RWPE1 (cell line): ENCODE data around the gene SBK2.

Experiments used
- CTCF ChIA-PET: fragments of 350-600 bp; sonication (Branson Sonifier 250); formaldehyde crosslinking; extraction: SDS; loops from one replicate; lab custom pipeline; 2021; lab: Yijun Ruan, JAX
- POLR2A ChIA-PET: fragments of 400-600 bp; formaldehyde crosslinking; extraction: SDS; loops from one replicate; lab custom pipeline; 2020; ENCODE audit warnings: antibody characterized with exemption; ENCODE audit not compliant: low non-redundant PET; lab: Yijun Ruan, JAX
- DNase-seq: peaks from one replicate; pipeline ENCODE4 v3.0.0; 2012; ENCODE audit warnings: low spot score
- H3K27ac ChIP-seq: fragments of 450-650 bp; 2 replicates; pipeline ENCODE4 v1.5.1; 2017
- TF ChIP-seq, protein P1 (sequence below): fragments of 450-650 bp; conservative IDR thresholded peaks from 2 replicates; pipeline ENCODE4 v1.5.1; 2017; ENCODE audit warnings: low read depth, mild to moderate bottlenecking

SBK2 gene

GRCh38 chr19:55491546-55492360, 45.2 kb downstream of the SBK2 start:
- POLR2A ChIA-PET = interaction anchor here (0.6 kb wide), 1 partner anchor 133 kb away, joined by 3 read pairs; the partner anchor contains the start of gene ZNF784
- CTCF ChIA-PET = interaction anchor here (0.6 to 1.7 kb wide), 3 partner anchors 12 to 211 kb away, joined by 3 to 11 read pairs (median 3); no protein-coding TSS in a partner anchor
- TF ChIP-seq, protein P1, sequence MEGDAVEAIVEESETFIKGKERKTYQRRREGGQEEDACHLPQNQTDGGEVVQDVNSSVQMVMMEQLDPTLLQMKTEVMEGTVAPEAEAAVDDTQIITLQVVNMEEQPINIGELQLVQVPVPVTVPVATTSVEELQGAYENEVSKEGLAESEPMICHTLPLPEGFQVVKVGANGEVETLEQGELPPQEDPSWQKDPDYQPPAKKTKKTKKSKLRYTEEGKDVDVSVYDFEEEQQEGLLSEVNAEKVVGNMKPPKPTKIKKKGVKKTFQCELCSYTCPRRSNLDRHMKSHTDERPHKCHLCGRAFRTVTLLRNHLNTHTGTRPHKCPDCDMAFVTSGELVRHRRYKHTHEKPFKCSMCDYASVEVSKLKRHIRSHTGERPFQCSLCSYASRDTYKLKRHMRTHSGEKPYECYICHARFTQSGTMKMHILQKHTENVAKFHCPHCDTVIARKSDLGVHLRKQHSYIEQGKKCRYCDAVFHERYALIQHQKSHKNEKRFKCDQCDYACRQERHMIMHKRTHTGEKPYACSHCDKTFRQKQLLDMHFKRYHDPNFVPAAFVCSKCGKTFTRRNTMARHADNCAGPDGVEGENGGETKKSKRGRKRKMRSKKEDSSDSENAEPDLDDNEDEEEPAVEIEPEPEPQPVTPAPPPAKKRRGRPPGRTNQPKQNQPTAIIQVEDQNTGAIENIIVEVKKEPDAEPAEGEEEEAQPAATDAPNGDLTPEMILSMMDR = no peak
- no peak for DNase-seq
- H3K27ac ChIP-seq = peak overlapping the region; percentile 99

DNA sequence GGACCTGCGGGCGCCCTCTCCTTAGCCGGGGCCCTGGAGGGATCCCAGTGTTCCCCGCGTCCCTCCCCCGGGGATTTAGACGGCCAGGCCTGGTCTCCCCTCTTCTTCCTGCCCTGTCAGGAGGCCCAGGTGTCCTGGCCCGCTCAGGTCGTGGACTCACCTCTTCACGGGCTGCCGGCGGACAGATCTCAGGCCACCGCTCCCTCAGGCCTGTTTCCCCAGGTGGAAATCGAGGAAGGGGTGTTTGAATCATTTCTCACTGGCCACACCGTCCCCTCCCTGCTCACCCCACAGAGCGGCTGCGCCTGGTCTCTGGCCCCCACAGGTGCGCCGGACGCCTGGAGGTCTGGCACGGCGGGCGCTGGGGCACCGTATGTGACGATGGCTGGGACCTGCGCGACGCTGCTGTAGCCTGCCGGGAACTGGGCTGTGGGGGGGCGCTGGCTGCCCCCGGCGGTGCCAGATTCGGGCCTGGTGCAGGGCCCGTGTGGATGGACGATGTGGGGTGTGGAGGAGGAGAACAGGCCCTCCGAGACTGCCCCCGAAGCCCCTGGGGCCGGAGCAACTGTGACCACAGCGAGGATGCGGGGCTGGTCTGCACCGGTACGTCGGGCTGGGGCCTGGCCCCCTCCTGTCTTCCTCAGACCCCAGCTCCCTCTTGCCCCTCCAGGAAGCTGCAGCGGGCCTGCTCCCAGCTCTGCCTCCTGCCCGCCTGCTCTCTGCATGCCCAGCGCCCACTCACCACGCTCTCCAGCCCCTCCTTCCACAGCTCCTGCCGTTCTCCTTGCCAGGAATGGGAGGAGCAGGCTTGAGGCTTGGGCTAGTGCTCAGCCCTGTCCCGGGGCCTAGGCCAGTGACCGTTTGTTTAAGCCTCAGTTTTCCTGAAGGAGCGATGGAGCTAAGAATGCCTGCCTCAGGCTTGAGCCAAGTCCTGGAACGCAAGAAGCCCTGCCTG, 46.2 kb downstream of the SBK2 start:
- peak overlapping the region; percentile 99 for H3K27ac ChIP-seq
- TF ChIP-seq, protein P1 = no peak
- no peak for DNase-seq
- ChIA-PET POLR2A (interaction anchor here (0.6 kb wide), 1 partner anchor 134 kb away, joined by 3 read pairs; the partner anchor contains the start of gene ZNF784), CTCF (interaction anchor here (0.6 to 1.7 kb wide), 2 partner anchors 13 to 212 kb away, joined by 3 to 11 read pairs; no protein-coding TSS in a partner anchor)

DNA sequence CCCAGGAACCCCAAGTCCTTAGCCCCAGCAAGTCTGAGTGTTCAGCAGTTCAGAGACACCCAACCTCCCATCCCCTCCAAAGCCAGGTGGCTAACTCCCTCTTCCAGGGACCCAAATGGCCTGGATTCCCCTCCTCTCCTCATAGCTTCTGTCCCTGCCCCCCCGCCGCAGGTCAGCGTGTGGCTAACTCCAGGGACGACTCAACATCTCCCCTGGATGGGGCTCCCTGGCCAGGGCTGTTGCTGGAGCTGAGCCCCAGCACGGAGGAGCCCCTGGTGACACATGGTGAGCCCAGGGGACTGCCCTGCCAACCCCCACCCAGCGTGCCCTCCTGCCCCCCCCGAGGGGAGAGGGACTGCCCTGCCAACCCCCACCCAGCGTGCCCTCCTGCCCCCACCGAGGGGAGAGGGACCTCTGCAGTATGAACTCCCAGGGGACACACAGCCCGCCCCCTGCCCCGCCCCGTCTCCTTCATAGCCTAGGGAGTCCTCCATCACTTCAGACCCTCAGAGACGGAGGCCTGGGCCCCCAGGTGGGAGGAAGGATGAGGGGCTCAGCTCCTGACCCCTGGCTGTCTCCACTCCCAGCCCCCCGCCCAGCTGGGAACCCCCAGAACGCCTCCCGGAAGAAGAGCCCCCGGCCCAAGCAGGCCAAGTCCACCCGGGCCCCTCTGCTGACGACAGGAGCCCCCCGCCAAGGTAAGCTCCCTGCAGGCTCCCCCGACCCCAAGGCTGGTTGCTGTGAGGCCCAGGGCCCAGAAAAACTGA, 47.0 kb downstream of the SBK2 start:
- DNase-seq = no peak
- H3K27ac ChIP-seq = peak overlapping the region; percentile 99
- ChIA-PET CTCF (no interaction called here), POLR2A (no interaction called here)
- TF ChIP-seq, protein P1 = no peak

DNA sequence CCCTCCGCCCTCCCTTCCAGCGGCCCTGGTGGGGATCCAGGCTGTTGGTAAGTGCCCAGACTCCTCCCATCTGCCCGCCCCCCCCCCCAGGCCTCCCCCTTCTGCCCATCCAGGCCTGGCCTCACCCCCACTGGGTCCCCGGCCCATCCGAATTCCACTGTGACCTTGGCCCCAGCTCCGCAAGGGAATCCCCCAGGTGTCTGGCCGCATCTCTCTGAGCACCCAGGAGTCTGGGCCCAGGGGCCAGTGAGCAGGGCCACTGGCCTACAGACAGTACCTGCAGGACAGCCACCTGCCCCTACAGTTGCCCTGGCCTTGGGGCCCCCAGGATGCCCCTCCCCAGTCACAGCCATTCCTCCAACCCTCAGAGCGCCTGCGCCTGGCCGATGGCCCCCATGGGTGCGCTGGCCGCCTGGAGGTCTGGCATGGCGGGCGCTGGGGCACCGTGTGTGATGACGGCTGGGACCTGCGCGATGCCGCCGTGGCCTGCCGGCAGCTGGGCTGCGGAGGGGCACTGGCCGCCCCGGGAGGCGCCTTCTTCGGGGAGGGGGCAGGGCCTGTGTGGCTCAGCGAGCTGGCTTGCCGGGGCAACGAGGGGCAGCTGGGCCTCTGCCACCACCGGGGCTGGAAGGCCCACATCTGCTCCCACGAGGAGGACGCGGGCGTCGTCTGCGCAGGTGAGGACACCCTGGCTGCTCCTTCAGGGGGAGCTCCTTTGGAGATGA, 47.8 kb downstream of the SBK2 start:
- TF ChIP-seq, protein P1 = no peak
- no peak for DNase-seq
- H3K27ac ChIP-seq = peak overlapping the region; percentile 99
- ChIA-PET CTCF (interaction anchor here (0.6 to 1.0 kb wide), 2 partner anchors 21 to 332 kb away, joined by 3 read pairs; partner anchors contain the start of gene TNNI3), POLR2A (no interaction called here)

GRCh38 chr19:55487924-55488687, 48.8 kb downstream of the SBK2 start, which contains the start of gene SSC5D:
TSS of gene SSC5D (plus strand) at chr19:55488436. CDS start at chr19:55488590, 154 bp downstream.
- H3K27ac ChIP-seq = peak within 1 kb of the TSS; percentile 99
- ChIA-PET POLR2A (no interaction called here), CTCF (interaction anchor here (0.7 to 1.3 kb wide), 5 partner anchors 16 to 369 kb away, joined by 3 to 7 read pairs (median 3); no protein-coding TSS in a partner anchor)
- TF ChIP-seq, protein P1 = no peak
- no peak for DNase-seq
